ENCODE data around the gene UBE2L3.

DNA sequence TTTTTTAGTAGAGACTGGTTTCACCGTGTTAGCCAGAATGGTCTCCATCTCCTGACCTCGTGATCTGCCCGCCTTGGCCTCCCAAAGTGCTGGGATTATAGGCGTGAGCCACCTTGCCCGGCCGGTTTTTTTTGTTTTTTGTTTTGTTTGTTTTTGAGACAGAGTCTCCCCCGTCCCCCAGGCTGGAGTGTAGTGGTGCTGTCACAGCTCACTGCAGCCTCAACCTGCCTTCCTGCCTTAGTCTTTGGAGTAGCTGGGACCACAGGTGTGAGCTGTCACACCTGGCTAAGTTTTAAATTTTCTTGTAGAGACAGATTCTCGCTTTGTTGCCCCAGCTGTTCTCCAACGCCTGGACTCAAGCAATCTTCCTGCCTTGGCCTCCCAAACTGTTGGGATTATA is 101.5 kb downstream of the UBE2L3 start:
- TF ChIP-seq, protein P1, sequence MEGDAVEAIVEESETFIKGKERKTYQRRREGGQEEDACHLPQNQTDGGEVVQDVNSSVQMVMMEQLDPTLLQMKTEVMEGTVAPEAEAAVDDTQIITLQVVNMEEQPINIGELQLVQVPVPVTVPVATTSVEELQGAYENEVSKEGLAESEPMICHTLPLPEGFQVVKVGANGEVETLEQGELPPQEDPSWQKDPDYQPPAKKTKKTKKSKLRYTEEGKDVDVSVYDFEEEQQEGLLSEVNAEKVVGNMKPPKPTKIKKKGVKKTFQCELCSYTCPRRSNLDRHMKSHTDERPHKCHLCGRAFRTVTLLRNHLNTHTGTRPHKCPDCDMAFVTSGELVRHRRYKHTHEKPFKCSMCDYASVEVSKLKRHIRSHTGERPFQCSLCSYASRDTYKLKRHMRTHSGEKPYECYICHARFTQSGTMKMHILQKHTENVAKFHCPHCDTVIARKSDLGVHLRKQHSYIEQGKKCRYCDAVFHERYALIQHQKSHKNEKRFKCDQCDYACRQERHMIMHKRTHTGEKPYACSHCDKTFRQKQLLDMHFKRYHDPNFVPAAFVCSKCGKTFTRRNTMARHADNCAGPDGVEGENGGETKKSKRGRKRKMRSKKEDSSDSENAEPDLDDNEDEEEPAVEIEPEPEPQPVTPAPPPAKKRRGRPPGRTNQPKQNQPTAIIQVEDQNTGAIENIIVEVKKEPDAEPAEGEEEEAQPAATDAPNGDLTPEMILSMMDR (optimal IDR thresholded peaks at IDR 0.05 in 1 of 3, IDR thresholded peaks at IDR 0.05 in 1 of 3, conservative IDR thresholded peaks at IDR 0.05 in 1 of 3; ENCODE audit: extremely low read depth in 1 of 3, insufficient read depth in 2 of 3, low read length in 3 of 3), result no peak
- TF ChIP-seq EZH2 (IDR thresholded peaks at IDR 0.05; ENCODE audit: low read length), result no peak
